ENCODE measurements around the gene FAM227B.
"Not testable (repeated sequence)": the region's sequence is repeated elsewhere in the genome, so short reads cannot be mapped to it uniquely, and the experiment has no call there.

Gene FAM227B

GRCh38 chr15:49494842-49495241, 125.8 kb downstream of the FAM227B start:
- DNase-seq (ENCODE audit: low spot score) = no peak

- DNase-seq (ENCODE audit: low spot score) = no peak
Measured at GRCh38 chr15:49492830-49493229, 127.8 kb downstream of the FAM227B start.

DNA sequence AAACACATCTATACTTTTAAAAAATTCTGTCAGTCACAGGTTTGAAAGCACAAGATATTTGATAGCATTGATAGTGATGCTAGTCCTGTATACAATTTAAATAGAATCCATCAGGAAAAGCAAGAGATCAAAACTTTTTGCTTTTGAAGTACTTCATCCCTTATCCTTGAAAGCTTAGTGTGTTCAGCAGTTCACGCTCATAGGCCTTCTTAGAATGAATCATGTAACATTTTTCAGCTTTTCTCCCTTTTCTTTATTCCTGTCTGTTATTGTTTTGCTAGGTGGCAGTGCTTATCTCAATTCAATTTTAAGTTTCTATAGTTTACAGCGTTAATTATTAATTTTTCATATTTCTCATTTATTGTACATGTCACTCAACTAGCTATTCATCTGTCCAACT, 128.5 kb downstream of the FAM227B start:
- DNase-seq (ENCODE audit: low spot score) = no peak

GRCh38 chr15:49490966-49491365, 129.7 kb downstream of the FAM227B start:
- no peak for DNase-seq (ENCODE audit: low spot score)

- not testable (repeated sequence) for DNase-seq (ENCODE audit: low spot score)
Measured at GRCh38 chr15:49485401-49485800, 135.2 kb downstream of the FAM227B start.

GRCh38 chr15:49478982-49479381, 141.6 kb downstream of the FAM227B start:
- not testable (repeated sequence) for DNase-seq (ENCODE audit: low spot score)

DNA sequence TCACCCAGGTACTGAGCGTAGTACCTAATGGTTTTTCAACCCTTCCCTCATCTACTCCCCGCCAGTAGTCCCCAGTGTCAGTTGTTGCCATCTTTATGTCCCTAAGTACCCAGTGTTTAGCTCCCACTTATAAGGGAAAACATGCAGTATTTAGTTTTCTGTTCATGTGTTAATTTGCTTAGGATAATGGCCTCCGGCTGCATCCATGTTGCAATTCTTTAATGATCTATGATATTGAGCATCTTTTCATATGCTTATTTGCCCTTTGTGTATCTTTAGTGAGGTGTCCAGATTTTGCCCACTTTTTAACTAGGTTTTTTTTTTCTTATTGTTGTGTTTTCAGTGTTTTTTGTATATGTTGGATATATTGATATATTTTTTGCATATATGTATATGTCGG, 142.6 kb downstream of the FAM227B start:
- not testable (repeated sequence) for DNase-seq (ENCODE audit: low spot score)

- DNase-seq (ENCODE audit: low spot score) = no peak
Measured at GRCh38 chr15:49473031-49473430, 147.6 kb downstream of the FAM227B start.

DNA sequence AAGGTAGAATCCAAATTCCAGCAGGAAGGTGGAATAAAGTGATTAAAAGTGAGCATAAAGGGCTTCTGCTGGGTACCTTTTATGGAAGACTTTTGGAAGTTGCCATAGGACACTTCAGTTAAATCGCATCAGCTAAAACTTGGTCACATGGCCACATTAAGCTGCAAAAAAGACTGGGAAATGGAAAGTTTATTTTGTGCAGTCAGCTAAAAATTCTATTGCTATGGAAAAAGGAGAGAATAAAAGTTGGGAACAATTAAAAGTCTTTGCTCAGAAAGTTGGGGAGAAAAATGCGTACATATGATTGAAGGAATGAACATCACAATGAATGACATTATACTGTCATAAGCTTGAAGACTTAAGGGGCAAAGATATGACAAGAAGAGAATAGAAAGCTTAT, 148.3 kb downstream of the FAM227B start:
- no peak for DNase-seq (ENCODE audit: low spot score)

GRCh38 chr15:49471733-49472132, 148.9 kb downstream of the FAM227B start:
- DNase-seq (ENCODE audit: low spot score) = no peak

GRCh38 chr15:49471248-49471647, 149.4 kb downstream of the FAM227B start:
- not testable (repeated sequence) for DNase-seq (ENCODE audit: low spot score)

GRCh38 chr15:49468481-49468839, 152.2 kb downstream of the FAM227B start:
- no peak for DNase-seq (ENCODE audit: low spot score)

DNA sequence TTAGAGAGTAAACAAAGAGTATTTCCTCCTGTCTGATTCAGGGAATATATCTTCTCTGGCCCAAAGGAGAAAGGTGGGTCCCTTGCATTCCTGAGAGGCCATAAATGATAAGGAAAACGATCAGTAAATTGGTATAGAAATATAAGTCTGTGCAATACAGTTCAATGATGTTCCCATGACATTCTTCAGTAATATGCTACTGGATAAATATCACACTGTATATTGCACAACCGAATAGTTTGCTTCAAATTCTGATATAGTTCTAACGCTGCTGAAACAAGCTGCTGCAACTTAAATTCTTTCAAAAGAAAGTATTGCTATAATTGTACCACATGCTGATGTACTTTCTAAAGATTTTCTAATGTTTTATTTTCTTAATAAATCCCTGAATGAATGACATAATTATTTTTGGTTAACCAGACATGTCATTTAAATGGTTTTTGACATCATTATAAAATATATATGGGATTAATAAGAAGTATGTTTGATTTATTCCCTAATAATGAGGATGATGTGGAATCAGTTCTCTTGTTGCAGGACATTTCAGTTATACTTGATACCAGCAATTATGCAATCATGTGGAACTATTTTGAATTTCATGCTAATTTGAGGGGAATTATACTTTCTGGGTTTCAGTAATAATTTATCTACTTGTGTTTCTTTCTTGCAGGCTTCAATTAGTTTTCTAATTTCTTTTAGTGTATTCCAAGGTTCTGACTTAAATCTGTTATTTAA, 152.7 kb downstream of the FAM227B start:
- no peak for DNase-seq (ENCODE audit: low spot score)

- no peak for DNase-seq (ENCODE audit: low spot score)
Measured at GRCh38 chr15:49466119-49466518, 154.5 kb downstream of the FAM227B start.

DNA sequence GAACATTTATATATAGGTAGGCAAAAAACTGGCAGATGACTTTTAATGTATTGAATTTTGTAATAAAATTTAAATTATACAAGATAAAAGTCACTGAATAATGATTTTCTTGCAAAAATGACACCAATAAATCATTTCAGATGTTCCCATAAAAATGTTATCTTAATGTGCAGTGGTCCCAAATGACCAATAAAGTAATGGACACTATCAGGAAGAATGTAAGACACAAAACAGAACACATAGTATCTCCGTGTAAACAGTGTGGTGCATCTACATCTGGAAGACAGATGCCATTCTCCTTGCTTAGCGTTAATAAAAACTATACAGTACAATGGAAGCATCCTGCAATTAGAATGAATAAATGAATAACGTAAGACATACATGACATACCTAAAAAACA, 156.1 kb downstream of the FAM227B start:
- DNase-seq (ENCODE audit: low spot score) = no peak

- DNase-seq (ENCODE audit: low spot score) = no peak
Measured at GRCh38 chr15:49462232-49462844, 158.3 kb downstream of the FAM227B start.

DNA sequence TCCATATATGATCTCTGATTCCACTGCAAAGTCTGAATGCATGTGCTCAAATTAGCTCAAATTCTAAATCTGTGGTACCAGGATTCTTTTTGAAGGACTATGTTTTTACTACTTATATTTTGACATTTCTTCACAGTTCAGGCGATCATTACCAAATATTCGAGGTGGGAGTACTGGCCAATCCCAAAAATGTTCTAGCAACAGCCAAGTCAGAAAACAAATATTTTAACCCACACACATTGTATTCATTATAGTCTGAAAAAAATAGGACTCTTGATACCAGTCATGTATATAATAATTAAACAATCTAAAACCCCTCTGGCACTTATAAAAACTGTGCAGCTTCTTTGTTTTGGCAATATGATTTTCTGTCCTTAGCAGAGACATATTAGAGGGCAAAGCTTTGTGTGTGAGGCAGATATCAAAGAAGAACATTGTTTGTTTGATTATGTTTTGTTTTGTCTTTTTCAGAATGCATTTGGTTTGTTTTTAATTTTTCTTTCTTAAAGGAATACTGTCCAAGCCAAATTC, 160.1 kb downstream of the FAM227B start:
- no peak for DNase-seq (ENCODE audit: low spot score)

- DNase-seq (ENCODE audit: low spot score) = no peak
Measured at GRCh38 chr15:49458145-49458544, 162.5 kb downstream of the FAM227B start.

DNA sequence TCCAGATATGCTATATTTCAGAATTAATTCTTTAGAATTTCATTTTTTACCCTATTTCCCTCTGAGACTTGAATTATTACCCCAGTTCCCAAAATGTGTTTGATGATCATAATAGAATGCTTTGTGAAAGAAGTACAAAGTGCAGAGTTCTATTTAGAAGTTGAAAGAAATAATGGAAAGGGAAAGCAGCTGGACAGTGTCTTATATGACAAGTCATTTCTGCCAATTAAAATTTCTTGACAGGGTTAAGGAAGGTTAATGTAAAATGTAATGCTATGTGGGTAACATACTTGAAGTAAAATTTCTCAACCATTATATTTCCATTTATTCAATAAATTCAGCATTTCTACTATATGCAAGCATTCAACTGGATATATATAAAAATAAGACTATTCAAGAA, 164.5 kb downstream of the FAM227B start:
- DNase-seq (ENCODE audit: low spot score) = no peak

DNA sequence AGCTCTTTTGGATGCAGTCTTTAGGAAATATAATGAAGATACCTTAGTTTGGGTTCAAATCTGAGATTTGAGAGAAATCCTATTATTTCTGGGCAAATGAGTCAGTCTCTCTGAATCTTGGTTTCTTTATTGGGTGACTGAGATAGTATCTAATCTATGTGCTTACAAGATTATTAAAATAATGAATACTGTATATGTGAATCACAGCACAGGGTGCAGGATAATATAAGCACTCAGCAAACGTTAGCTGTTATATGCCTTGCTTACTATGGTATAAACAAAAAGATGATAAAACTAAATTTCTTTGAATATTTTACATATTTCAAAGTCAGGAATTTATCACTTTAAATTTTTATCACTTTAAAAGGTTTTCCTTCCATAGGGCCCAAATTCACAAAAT, 168.0 kb downstream of the FAM227B start:
- no peak for DNase-seq (ENCODE audit: low spot score)

- no peak for DNase-seq (ENCODE audit: low spot score)
Measured at GRCh38 chr15:49441816-49442215, 178.8 kb downstream of the FAM227B start.

GRCh38 chr15:49441356-49441755, 179.3 kb downstream of the FAM227B start:
- no peak for DNase-seq (ENCODE audit: low spot score)

GRCh38 chr15:49439678-49440395, 180.8 kb downstream of the FAM227B start:
- no peak for DNase-seq (ENCODE audit: low spot score)
